Measurements from ENCODE around the gene FXN.

Gene FXN

DNA sequence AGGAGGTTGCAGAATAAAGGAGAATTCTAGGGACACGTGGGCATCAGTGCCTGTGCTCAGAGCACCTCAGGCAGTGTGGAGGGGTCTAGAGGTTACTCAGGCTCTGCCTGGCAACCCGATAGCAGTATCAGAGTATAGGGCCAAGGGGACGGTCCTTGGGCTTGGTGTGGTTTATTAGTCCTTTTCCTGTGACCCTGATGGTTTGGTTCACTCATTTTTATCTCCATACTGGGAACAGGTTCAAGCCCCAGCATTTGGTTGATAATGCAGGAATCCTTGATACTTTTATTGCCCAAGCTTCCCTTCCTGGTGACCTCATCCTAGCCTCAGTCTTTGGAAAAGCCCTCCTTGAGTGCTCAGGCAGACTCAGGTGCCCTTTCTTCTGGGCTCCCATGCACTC lies 35.5 kb downstream of the FXN start:
- no peaks in the 10 kb centered on the region for H3K9me3 Mint-ChIP-seq
- no peak overlapping the region for H3K27ac Mint-ChIP-seq
- peaks cover 25% of the 10 kb centered on the region for H3K36me3 Mint-ChIP-seq (ENCODE audit: low read depth)
- H3K4me3 Mint-ChIP-seq: no peak overlapping the region
- no peaks in the 10 kb centered on the region for H3K4me1 Mint-ChIP-seq
- DNase-seq (no peak), ATAC-seq (no peak)
- H3K27me3 Mint-ChIP-seq: no peaks in the 10 kb centered on the region

DNA sequence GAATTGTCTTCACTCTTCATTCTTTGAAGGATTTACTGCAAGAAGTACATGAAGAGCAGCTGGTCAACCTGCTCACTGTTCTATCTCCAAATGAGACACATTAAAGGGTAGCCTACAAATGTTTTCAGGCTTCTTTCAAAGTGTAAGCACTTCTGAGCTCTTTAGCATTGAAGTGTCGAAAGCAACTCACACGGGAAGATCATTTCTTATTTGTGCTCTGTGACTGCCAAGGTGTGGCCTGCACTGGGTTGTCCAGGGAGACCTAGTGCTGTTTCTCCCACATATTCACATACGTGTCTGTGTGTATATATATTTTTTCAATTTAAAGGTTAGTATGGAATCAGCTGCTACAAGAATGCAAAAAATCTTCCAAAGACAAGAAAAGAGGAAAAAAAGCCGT lies 37.6 kb downstream of the FXN start:
- no peak overlapping the region for H3K4me3 Mint-ChIP-seq
- H3K27ac Mint-ChIP-seq: no peak overlapping the region
- peaks cover 19% of the 10 kb centered on the region for H3K36me3 Mint-ChIP-seq (ENCODE audit: low read depth)
- H3K9me3 Mint-ChIP-seq: no peaks in the 10 kb centered on the region
- H3K4me1 Mint-ChIP-seq: no peaks in the 10 kb centered on the region
- no peaks in the 10 kb centered on the region for H3K27me3 Mint-ChIP-seq
- ATAC-seq (no peak), DNase-seq (no peak)

DNA sequence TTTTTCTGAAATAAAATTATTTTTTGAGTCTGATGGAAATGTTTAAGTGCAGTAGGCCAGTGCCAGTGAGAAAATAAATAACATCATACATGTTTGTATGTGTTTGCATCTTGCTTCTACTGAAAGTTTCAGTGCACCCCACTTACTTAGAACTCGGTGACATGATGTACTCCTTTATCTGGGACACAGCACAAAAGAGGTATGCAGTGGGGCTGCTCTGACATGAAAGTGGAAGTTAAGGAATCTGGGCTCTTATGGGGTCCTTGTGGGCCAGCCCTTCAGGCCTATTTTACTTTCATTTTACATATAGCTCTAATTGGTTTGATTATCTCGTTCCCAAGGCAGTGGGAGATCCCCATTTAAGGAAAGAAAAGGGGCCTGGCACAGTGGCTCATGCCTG lies 39.2 kb downstream of the FXN start:
- Mint-ChIP-seq H3K4me1 (no peaks in the 10 kb centered on the region), H3K36me3 (ENCODE audit: low read depth) (peaks cover 22% of the 10 kb centered on the region), H3K4me3 (no peak overlapping the region), H3K27ac (no peak overlapping the region), H3K27me3 (no peaks in the 10 kb centered on the region), H3K9me3 (no peaks in the 10 kb centered on the region)
- DNase-seq (no peak), ATAC-seq (no peak)

GRCh38 chr9:69076550-69076949 lies 41.0 kb downstream of the FXN start:
- Mint-ChIP-seq H3K27ac (no peak overlapping the region), H3K4me1 (no peaks in the 10 kb centered on the region)

GRCh38 chr9:69078069-69078468 lies 42.5 kb downstream of the FXN start:
- H3K27me3 Mint-ChIP-seq: no peaks in the 10 kb centered on the region
- H3K4me3 Mint-ChIP-seq: no peak overlapping the region
- no peak overlapping the region for H3K27ac Mint-ChIP-seq
- H3K9me3 Mint-ChIP-seq: peaks cover 3% of the 10 kb centered on the region
- peaks cover 23% of the 10 kb centered on the region for H3K36me3 Mint-ChIP-seq (ENCODE audit: low read depth)
- H3K4me1 Mint-ChIP-seq: no peaks in the 10 kb centered on the region
- ATAC-seq (no peak), DNase-seq (no peak)

More at GRCh38 chr9:69076550-69076949, 41.0 kb downstream of the FXN start:
- peaks cover 30% of the 10 kb centered on the region for H3K36me3 Mint-ChIP-seq (ENCODE audit: low read depth)
- H3K9me3 Mint-ChIP-seq: peaks cover 3% of the 10 kb centered on the region
- no peaks in the 10 kb centered on the region for H3K27me3 Mint-ChIP-seq
- ATAC-seq (no peak), DNase-seq (no peak)
- H3K4me3 Mint-ChIP-seq: no peak overlapping the region

GRCh38 chr9:69078581-69078980 lies 43.0 kb downstream of the FXN start:
- ATAC-seq (no peak), DNase-seq (no peak)
- no peaks in the 10 kb centered on the region for H3K4me1 Mint-ChIP-seq
- H3K4me3 Mint-ChIP-seq: no peak overlapping the region
- no peaks in the 10 kb centered on the region for H3K27me3 Mint-ChIP-seq
- H3K9me3 Mint-ChIP-seq: peaks cover 3% of the 10 kb centered on the region
- H3K27ac Mint-ChIP-seq: no peak overlapping the region
- peaks cover 20% of the 10 kb centered on the region for H3K36me3 Mint-ChIP-seq (ENCODE audit: low read depth)

- H3K27me3 Mint-ChIP-seq: no peaks in the 10 kb centered on the region
- peaks cover 20% of the 10 kb centered on the region for H3K36me3 Mint-ChIP-seq (ENCODE audit: low read depth)
- H3K27ac Mint-ChIP-seq: no peak overlapping the region
- no peak for ATAC-seq
- H3K4me3 Mint-ChIP-seq: no peak overlapping the region
- DNase-seq: no peak
- H3K4me1 Mint-ChIP-seq: no peaks in the 10 kb centered on the region
- H3K9me3 Mint-ChIP-seq: peaks cover 3% of the 10 kb centered on the region
Observed at GRCh38 chr9:69079186-69079585, 43.6 kb downstream of the FXN start.

DNA sequence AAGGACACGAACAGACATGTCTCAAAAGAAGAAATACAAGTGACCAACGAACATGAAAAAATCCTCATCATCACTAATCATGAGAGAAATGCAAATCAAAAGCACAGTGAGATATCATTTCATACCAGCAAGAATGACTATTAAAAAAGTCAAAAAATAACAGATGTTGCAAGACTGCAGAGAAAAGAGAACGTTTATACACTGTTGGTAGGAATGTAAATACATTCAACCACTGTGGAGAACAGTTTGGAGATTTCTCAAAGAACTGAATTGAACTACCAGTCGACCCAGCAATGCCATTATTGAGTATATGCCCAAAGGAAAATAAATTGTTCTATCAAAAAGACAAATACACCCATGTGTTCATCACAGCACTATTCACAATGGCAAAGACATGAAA lies 45.7 kb downstream of the FXN start:
- Mint-ChIP-seq H3K36me3 (ENCODE audit: low read depth) (peaks cover 20% of the 10 kb centered on the region), H3K4me1 (no peaks in the 10 kb centered on the region), H3K27ac (no peak overlapping the region), H3K9me3 (peaks cover 3% of the 10 kb centered on the region), H3K27me3 (no peaks in the 10 kb centered on the region), H3K4me3 (no peak overlapping the region)
- DNase-seq: no peak
- no peak for ATAC-seq

DNA sequence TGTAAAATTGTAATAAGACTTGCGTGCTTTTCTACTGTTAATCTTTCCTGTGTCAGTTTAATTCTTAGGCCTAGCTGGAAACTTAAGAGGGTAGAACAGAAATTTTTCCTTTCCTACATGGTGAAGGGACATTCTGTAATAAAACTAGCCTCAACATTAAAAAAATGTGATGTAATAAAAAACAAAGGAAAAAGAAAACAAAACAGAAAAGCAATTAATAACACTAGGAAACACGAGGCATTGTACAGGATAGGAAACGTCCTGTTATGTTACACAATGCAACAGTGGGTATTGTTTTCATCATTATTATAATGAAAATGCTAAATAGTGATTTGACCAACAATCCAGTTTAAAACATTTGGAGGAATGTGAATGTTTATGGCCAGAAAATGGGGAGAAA lies 47.8 kb downstream of the FXN start:
- no peak for DNase-seq
- ATAC-seq: no peak
- no peak overlapping the region for H3K27ac Mint-ChIP-seq
- peaks cover 12% of the 10 kb centered on the region for H3K36me3 Mint-ChIP-seq (ENCODE audit: low read depth)
- H3K9me3 Mint-ChIP-seq: peaks cover 3% of the 10 kb centered on the region
- no peak overlapping the region for H3K4me3 Mint-ChIP-seq
- no peaks in the 10 kb centered on the region for H3K4me1 Mint-ChIP-seq
- no peaks in the 10 kb centered on the region for H3K27me3 Mint-ChIP-seq

DNA sequence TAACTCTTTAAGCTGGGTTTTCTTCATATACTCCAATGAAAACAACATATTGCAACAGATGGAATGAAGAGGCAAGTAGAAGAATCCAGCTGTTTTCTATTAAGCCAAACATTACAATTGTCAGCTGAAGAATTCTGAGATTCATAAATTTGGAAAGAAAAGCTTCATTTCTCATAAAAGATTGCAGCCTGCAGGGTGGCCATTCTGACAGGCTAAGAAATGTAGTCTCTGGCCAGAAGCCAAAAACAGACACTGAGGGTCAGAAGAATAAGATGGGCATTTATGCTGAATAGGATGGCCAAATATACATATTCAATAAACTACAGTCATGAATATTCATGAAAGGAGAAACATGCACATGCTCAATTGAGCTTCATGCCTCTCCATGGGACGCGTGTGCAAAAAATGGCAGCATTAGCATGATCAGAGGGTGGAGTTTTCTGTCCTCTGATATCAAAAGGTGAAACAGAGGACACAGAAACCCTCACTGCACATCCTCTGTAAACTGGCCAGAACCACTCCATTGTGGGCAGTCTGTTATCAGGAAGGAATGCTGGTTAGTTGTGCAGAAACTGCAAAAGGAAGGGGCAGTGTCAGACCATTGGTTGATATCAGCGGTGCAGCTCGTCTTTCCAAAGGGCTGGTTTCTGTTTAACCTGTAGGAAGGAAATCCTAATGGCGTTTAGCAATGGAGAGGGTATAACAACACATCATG lies 50.2 kb downstream of the FXN start:
- Mint-ChIP-seq H3K36me3 (ENCODE audit: low read depth) (peaks cover 4% of the 10 kb centered on the region), H3K4me1 (no peaks in the 10 kb centered on the region), H3K27ac (no peak overlapping the region), H3K27me3 (no peaks in the 10 kb centered on the region), H3K4me3 (no peak overlapping the region), H3K9me3 (peaks cover 3% of the 10 kb centered on the region)
- ATAC-seq (no peak), DNase-seq (no peak)

DNA sequence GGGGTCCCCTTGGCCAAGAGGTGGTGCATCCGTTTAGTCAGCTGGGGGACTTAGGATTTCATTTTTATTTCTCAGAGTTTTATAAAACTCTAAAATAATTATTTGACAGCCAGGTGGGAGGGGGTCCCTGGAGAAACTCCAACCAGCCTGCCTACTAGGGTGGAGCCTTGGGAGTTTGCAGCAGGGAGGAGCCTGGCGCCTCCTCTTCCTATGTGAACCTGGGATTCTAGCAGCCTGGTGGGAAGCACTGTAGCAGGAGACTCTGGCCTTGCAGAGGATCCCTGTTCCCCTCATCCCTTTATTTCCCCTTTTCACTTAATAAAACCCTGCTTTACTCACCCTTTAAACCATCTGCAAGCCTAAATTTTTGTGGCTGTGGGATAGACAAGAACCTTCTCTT lies 50.8 kb downstream of the FXN start:
- Mint-ChIP-seq H3K4me3 (no peak overlapping the region), H3K27ac (no peak overlapping the region), H3K36me3 (ENCODE audit: low read depth) (no peaks in the 10 kb centered on the region), H3K27me3 (no peaks in the 10 kb centered on the region), H3K4me1 (no peaks in the 10 kb centered on the region), H3K9me3 (no peaks in the 10 kb centered on the region)
- ATAC-seq (no peak), DNase-seq (no peak)

GRCh38 chr9:69086769-69087168 lies 51.2 kb downstream of the FXN start:
- H3K4me1 Mint-ChIP-seq: no peaks in the 10 kb centered on the region
- no peaks in the 10 kb centered on the region for H3K9me3 Mint-ChIP-seq
- no peak for DNase-seq

GRCh38 chr9:69089082-69089481 lies 53.5 kb downstream of the FXN start:
- Mint-ChIP-seq H3K4me3 (no peak overlapping the region), H3K36me3 (ENCODE audit: low read depth) (no peaks in the 10 kb centered on the region), H3K27ac (no peak overlapping the region), H3K27me3 (no peaks in the 10 kb centered on the region), H3K9me3 (no peaks in the 10 kb centered on the region), H3K4me1 (no peaks in the 10 kb centered on the region)
- no peak for DNase-seq
- no peak for ATAC-seq

More at GRCh38 chr9:69086769-69087168, 51.2 kb downstream of the FXN start:
- H3K27me3 Mint-ChIP-seq: no peaks in the 10 kb centered on the region
- no peak overlapping the region for H3K4me3 Mint-ChIP-seq
- H3K36me3 Mint-ChIP-seq (ENCODE audit: low read depth): no peaks in the 10 kb centered on the region
- ATAC-seq: no peak
- H3K27ac Mint-ChIP-seq: no peak overlapping the region

DNA sequence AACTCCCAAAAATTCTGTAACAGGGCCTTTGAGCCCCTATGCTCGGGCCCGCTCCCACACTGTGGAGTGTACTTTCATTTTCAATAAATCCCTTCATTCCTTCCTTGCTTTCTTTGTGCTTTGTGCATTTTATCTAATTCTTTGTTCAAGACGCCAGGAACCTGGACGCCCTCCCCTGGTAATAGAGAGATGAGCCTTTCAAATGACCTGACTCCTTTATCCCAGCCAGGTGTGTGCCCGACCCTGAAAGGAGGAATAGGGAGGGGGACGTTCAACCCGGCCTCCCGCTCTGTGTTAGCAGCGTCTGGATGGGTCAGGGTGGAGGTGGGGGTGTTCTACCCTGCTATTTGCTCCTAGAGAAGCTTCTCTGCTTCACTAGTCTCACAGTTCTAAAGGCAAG lies 53.9 kb downstream of the FXN start:
- H3K4me1 Mint-ChIP-seq: no peaks in the 10 kb centered on the region
- H3K4me3 Mint-ChIP-seq: no peak overlapping the region
- no peak overlapping the region for H3K27ac Mint-ChIP-seq
- no peaks in the 10 kb centered on the region for H3K9me3 Mint-ChIP-seq
- no peaks in the 10 kb centered on the region for H3K36me3 Mint-ChIP-seq (ENCODE audit: low read depth)
- ATAC-seq (no peak), DNase-seq (no peak)
- H3K27me3 Mint-ChIP-seq: no peaks in the 10 kb centered on the region

DNA sequence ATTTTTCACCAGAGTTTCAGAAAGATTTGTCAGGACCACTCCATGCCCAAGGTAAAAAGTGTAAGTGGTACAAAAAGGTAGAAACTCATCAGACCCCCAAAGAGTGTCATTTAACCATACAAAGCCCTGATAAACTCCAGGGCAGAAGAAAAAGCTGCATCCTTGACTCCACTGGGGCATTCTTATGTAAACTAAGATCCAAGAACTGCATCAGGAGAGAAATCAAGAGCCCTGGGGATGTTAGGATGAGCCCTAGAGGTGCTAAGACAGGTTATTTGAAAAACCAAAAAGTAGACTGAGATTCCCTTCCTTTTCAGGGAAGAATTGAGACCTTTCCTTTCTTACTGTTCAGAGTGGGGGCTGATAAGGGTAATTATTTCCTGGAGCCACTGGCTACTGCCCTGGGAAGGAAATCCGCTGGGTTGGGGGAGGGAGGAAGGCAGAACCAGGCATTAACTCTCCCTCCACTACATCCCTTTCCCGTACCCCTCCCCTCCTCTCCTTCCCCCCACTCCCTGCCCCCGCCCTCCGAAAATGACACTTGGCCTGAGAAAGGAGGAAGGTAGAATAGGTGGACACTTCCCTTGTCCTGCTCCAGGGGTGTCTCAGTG lies 54.7 kb downstream of the FXN start:
- no peak overlapping the region for H3K27ac Mint-ChIP-seq
- ATAC-seq (no peak), DNase-seq (no peak)
- H3K9me3 Mint-ChIP-seq: no peaks in the 10 kb centered on the region
- no peaks in the 10 kb centered on the region for H3K27me3 Mint-ChIP-seq
- no peaks in the 10 kb centered on the region for H3K4me1 Mint-ChIP-seq
- H3K36me3 Mint-ChIP-seq (ENCODE audit: low read depth): no peaks in the 10 kb centered on the region
- no peak overlapping the region for H3K4me3 Mint-ChIP-seq

All from activated naive CD8-positive, alpha-beta T cell treated with anti-CD3 and anti-CD28 coated beads, Interleukin-2, amount 50 U/mL, for 24 hours (primary cell).